NCI-H2227 (cell line): ENCODE measurements around the gene BPI.
"Not testable (repeated sequence)": the region's sequence is repeated elsewhere in the genome, so short reads cannot be mapped to it uniquely, and the experiment has no call there.

Experiments used
- DNase-seq: peaks from one replicate; lab custom pipeline; 2025; ENCODE audit not compliant: unreplicated experiment; lab: John Stamatoyannopoulos, UW

The BPI gene

GRCh38 chr20:38302786-38303185, 1.2 kb upstream of the BPI start:
- DNase-seq: peak; percentile 72

GRCh38 chr20:38304845-38305447, 990 bp downstream of the BPI start:
- peak; percentile 30 for DNase-seq

GRCh38 chr20:38305541-38305940, 1.6 kb downstream of the BPI start:
- DNase-seq: no peak

- DNase-seq: no peak
Measured at GRCh38 chr20:38306379-38306778, 2.4 kb downstream of the BPI start.

GRCh38 chr20:38307371-38308046, 3.6 kb downstream of the BPI start:
- DNase-seq: no peak

GRCh38 chr20:38308047-38308438, 4.1 kb downstream of the BPI start:
- DNase-seq: no peak

- no peak for DNase-seq
Measured at GRCh38 chr20:38308447-38308846, 4.5 kb downstream of the BPI start.

GRCh38 chr20:38311091-38311490, 7.1 kb downstream of the BPI start:
- no peak for DNase-seq

GRCh38 chr20:38311491-38311890, 7.5 kb downstream of the BPI start:
- DNase-seq: no peak

- DNase-seq: no peak
Measured at GRCh38 chr20:38313676-38314075, 9.7 kb downstream of the BPI start.

GRCh38 chr20:38314350-38314749, 10.4 kb downstream of the BPI start:
- DNase-seq: not testable (repeated sequence)

GRCh38 chr20:38315290-38315966, 11.5 kb downstream of the BPI start:
- peak; percentile 28 for DNase-seq

GRCh38 chr20:38316341-38316740, 12.4 kb downstream of the BPI start:
- no peak for DNase-seq

GRCh38 chr20:38317422-38317821, 13.5 kb downstream of the BPI start:
- no peak for DNase-seq

- no peak for DNase-seq
Measured at GRCh38 chr20:38320221-38320620, 16.3 kb downstream of the BPI start.

GRCh38 chr20:38321959-38322598, 18.1 kb downstream of the BPI start:
- peak; percentile 80 for DNase-seq

GRCh38 chr20:38324159-38324558, 20.2 kb downstream of the BPI start:
- DNase-seq: no peak

GRCh38 chr20:38325167-38325566, 21.2 kb downstream of the BPI start:
- DNase-seq: no peak

GRCh38 chr20:38325905-38326304, 21.9 kb downstream of the BPI start:
- DNase-seq: no peak

- DNase-seq: no peak
Measured at GRCh38 chr20:38326309-38326708, 22.4 kb downstream of the BPI start.

- DNase-seq: no peak
Measured at GRCh38 chr20:38330638-38331037, 26.7 kb downstream of the BPI start.

GRCh38 chr20:38331245-38331644, 27.3 kb downstream of the BPI start:
- no peak for DNase-seq
